Psoas muscle (tissue), 8 donors: ENCODE data around the gene TEX51. TPM values are rescaled to one million over a fixed set of nuclear protein-coding genes. Genes with fewer than 3 reads are reported as not detected.

Experiments used
- ATAC-seq, 4 donors: fragments of 200-7000 bp; cut with Tn5 transposase; one replicate each; pipeline ENCODE4 v1.9.1; 2020; ENCODE audit warnings: moderate library complexity in 3 of 4, mild to moderate bottlenecking in 2 of 4
- DNase-seq, 2 donors: peaks; one replicate each; pipeline ENCODE4 v3.0.0-alpha.2; 2020
- H3K27ac ChIP-seq: fragments of 200-600 bp; one replicate; pipeline ENCODE4 v1.8.0; 2022
- H3K27me3 ChIP-seq, 3 donors: fragments of 200-600 bp in 1 of 3; one replicate each; pipeline versions ENCODE4 v1.6.1 to v1.8.0; 2013 to 2022; ENCODE audit warnings: low read length in 2 of 3, mild to moderate bottlenecking in 2 of 3, moderate library complexity in 1 of 3; ENCODE audit not compliant: insufficient read depth in 3 of 3
- H3K36me3 ChIP-seq, 2 donors: fragments of 200-600 bp in 1 of 2; one replicate each; pipeline versions ENCODE4 v1.6.1 to v1.8.0; 2013 to 2022; ENCODE audit warnings: low read depth in 1 of 2, mild to moderate bottlenecking in 1 of 2, moderate library complexity in 1 of 2; ENCODE audit not compliant: insufficient read depth in 1 of 2
- H3K4me1 ChIP-seq: fragments of 200-600 bp; one replicate; pipeline ENCODE4 v1.8.0; 2022
- H3K4me3 ChIP-seq: fragments of 200-600 bp; one replicate; pipeline ENCODE4 v1.8.0; 2022; ENCODE audit warnings: mild to moderate bottlenecking
- H3K9me3 ChIP-seq: fragments of 200-600 bp; one replicate; pipeline ENCODE4 v1.8.0; 2022
- WGBS, 3 donors: extraction: QIAGEN DNeasy Blood & Tissue Kit; methylation state at CpG; one replicate each; pipeline versions ENCODE4 v1.1.6 to v1.1.7; 2013; 5-methylcytosine and 5-hydroxymethylcytosine counted together
- intact Hi-C, 2 donors: fragments of 100-400 bp; cut with DNase I; formaldehyde crosslinking; loops; one replicate each; pipeline versions ENCODE4 v1.11.0 to v1.14.2; 2022
- polyA plus RNA-seq, 3 donors: library from polyadenylated mRNA; stranded (reverse); fragments of 200-250 nt; gene quantifications; one replicate each; pipeline ENCODE4 v1.2.3, GENCODE V29; 2013
- total RNA-seq, 4 donors: library from RNA; stranded (reverse); fragmentation: NEBNext Ultra II Directional in 2 of 4; extraction: Animal tissue kit (Norgen Biotek cat#: 25700) in 2 of 4; gene quantifications; one replicate each; pipeline versions ENCODE4 v1.2.1 to v1.2.4, GENCODE V29; 2021 to 2023
- TF ChIP-seq, protein P1 (sequence below): fragments of 200-600 bp; IDR thresholded peaks from one replicate; pipeline ENCODE4 v1.8.0; 2022; ENCODE audit warnings: antibody characterized with exemption
- donor health status: healthy with polysubstance abuse.
- donor health status: DM: no; HTN: no; CAD: no; lungs with moderate emphysema.
- donor health status: Bipolar disorder and iron deficiency.
- donor health status: healthy.
- donor health status: DM: yes; HTN: yes; CAD: no.
- donor health status: DM: no; HTN: no; CAD: no.
- donor health status: DM: no; HTN: no; CAD: no.
- donor health status: DM: yes; HTN: yes; CAD: no.

Gene TEX51
- total and polyA plus RNA-seq, 7 donors: not detected

- H3K4me1 ChIP-seq: no peaks in the 10 kb centered on the region
- no peak for DNase-seq
- H3K4me3 ChIP-seq: no peak overlapping the region
- TF ChIP-seq, protein P1, sequence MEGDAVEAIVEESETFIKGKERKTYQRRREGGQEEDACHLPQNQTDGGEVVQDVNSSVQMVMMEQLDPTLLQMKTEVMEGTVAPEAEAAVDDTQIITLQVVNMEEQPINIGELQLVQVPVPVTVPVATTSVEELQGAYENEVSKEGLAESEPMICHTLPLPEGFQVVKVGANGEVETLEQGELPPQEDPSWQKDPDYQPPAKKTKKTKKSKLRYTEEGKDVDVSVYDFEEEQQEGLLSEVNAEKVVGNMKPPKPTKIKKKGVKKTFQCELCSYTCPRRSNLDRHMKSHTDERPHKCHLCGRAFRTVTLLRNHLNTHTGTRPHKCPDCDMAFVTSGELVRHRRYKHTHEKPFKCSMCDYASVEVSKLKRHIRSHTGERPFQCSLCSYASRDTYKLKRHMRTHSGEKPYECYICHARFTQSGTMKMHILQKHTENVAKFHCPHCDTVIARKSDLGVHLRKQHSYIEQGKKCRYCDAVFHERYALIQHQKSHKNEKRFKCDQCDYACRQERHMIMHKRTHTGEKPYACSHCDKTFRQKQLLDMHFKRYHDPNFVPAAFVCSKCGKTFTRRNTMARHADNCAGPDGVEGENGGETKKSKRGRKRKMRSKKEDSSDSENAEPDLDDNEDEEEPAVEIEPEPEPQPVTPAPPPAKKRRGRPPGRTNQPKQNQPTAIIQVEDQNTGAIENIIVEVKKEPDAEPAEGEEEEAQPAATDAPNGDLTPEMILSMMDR: no peak
- intact Hi-C loops: no loop called here
- H3K27me3 ChIP-seq: peaks cover 0 to 1% (median 0%) of the 10 kb centered on the region in 3 donors
- no peak for ATAC-seq
- 36 to 42% (median 36%) methylated on average over 6 of the region's 6 CpGs for WGBS, 3 donors
- H3K9me3 ChIP-seq: no peaks in the 10 kb centered on the region
- no peaks in the 10 kb centered on the region for H3K36me3 ChIP-seq
- no peak overlapping the region for H3K27ac ChIP-seq
Measured at GRCh38 chr2:126945118-126945517, 46.4 kb downstream of the TEX51 start.

DNA sequence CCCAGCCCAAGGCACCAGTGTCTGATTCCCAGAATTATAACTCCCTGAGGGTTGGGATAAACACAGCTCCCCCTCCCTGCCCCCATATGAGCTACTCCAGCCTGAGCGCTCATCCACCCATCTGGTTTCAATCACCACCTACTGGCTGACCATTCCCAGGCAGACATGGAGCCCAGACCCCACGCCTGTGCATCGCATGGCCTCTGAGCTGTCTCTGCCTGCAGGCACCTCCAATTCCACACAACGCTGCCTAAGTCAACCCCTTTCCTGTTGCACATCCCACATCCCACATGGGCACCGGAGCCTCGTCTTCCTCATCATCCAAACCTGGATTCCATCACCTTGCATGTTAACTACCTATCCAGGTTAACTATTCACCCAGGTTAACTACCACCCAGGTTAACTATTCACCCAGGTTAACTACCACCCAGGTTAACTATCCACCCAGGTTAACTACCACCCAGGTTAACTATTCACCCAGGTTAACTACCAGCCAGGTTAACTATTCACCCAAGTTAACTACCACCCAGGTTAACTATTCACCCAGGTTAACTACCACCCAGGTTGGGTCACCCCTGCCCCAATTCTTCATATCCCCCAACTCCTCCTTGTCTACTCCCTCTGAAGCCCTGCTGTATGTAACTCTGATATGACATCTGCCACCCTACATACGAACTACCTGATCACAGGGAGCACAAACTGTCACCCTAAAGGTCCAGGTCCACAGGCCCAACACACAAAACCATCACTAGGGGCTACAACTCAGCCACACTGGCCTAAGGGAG is 47.8 kb downstream of the TEX51 start:
- Histone ChIP-seq H3K9me3 (no peaks in the 10 kb centered on the region), H3K4me3 (no peak overlapping the region), H3K27ac (no peak overlapping the region), H3K4me1 (no peaks in the 10 kb centered on the region), H3K27me3 (peaks cover 0 to 1% (median 0%) of the 10 kb centered on the region in 3 donors), H3K36me3 (no peaks in the 10 kb centered on the region)
- TF ChIP-seq, protein P1: no peak
- intact Hi-C loops: no loop called here
- DNase-seq (no peak), ATAC-seq (no peak)
- WGBS, 3 donors: 84 to 93% (median 84%) methylated on average over 7 of the region's 7 CpGs

GRCh38 chr2:126947103-126947429 is 48.4 kb downstream of the TEX51 start:
- no peak for DNase-seq
- Histone ChIP-seq H3K27ac (no peak overlapping the region), H3K4me1 (no peaks in the 10 kb centered on the region), H3K4me3 (no peak overlapping the region), H3K36me3 (no peaks in the 10 kb centered on the region), H3K9me3 (no peaks in the 10 kb centered on the region), H3K27me3 (peaks cover 0 to 1% (median 0%) of the 10 kb centered on the region in 3 donors)
- ATAC-seq: no peak
- intact Hi-C loops: no loop called here
- 73 to 77% (median 73%) methylated on average over 6 of the region's 6 CpGs for WGBS, 3 donors
- TF ChIP-seq, protein P1: no peak

- intact Hi-C loops: no loop called here
- H3K27ac ChIP-seq: no peak overlapping the region
- H3K4me3 ChIP-seq: no peak overlapping the region
- TF ChIP-seq, protein P1: no peak
- H3K36me3 ChIP-seq: no peaks in the 10 kb centered on the region
- peaks cover 0 to 11% (median 1%) of the 10 kb centered on the region in 3 donors for H3K27me3 ChIP-seq
- no peaks in the 10 kb centered on the region for H3K9me3 ChIP-seq
- DNase-seq (no peak), ATAC-seq (no peak)
- H3K4me1 ChIP-seq: no peaks in the 10 kb centered on the region
- WGBS, 3 donors: 91% methylated on average over 9 of the region's 9 CpGs
Measured at GRCh38 chr2:126949775-126950174, 51.1 kb downstream of the TEX51 start.

GRCh38 chr2:126950504-126950903 is 51.8 kb downstream of the TEX51 start:
- no peaks in the 10 kb centered on the region for H3K4me1 ChIP-seq
- H3K27ac ChIP-seq: no peak overlapping the region
- H3K27me3 ChIP-seq: peaks cover 0 to 11% (median 1%) of the 10 kb centered on the region in 3 donors
- 59 to 63% (median 63%) methylated on average over 3 of the region's 3 CpGs for WGBS, 3 donors
- no peak for ATAC-seq
- intact Hi-C loops: no loop called here
- TF ChIP-seq, protein P1: no peak
- H3K4me3 ChIP-seq: no peak overlapping the region
- H3K36me3 ChIP-seq: no peaks in the 10 kb centered on the region
- DNase-seq: no peak
- H3K9me3 ChIP-seq: no peaks in the 10 kb centered on the region
